ENCODE measurements around the gene ENDOD1.

The ENDOD1 gene

DNA sequence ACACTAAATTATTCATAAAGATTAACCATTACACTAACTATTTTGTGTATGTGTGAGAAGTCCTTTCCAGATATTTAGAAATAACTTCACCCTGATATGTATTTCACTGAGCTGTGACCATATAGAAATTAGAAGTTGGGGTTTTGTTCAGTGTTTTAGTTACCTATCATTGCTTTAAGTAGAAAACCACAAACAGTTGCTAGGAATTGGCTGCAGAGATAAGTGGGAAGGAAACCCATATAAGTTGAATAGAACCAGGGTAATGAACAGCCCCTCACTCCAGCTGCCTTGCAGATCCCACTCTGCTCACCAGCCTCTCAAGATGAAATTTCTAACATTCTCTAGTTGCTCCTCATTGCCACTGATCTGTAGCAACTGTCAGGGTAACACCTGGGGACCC lies 12.7 kb upstream of the ENDOD1 start:
- no peak for DNase-seq (ENCODE audit: low read depth in 2 of 2)

- no peak for DNase-seq (ENCODE audit: low read depth in 2 of 2)
Measured at GRCh38 chr11:95078526-95078925, 11.1 kb upstream of the ENDOD1 start.

- no peak for DNase-seq (ENCODE audit: low read depth in 2 of 2)
Measured at GRCh38 chr11:95081010-95081409, 8.6 kb upstream of the ENDOD1 start.

GRCh38 chr11:95081412-95081811 lies 8.2 kb upstream of the ENDOD1 start:
- no peak for DNase-seq (ENCODE audit: low read depth in 2 of 2)

- DNase-seq (ENCODE audit: low read depth in 2 of 2): no peak
Measured at GRCh38 chr11:95082576-95083001, 7.1 kb upstream of the ENDOD1 start.

DNA sequence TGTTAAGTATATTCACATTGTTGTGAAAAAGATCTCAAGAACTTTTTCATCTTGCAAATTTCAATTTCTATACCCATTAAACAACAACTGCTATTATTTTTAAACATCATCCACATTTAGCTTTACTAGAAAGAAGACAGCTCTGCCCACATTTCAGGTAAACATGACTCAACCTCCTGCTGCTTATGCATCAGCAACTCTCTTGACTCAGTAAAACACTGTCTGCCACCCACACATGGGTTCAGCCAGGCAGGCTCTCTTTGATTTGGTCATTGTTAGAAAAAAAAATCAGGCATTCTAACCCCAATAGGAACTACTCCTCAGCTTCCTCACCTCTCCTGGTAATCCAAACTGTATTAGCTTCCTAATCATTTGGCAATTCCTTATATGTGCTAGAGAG lies 5.1 kb upstream of the ENDOD1 start:
- DNase-seq (ENCODE audit: low read depth in 2 of 2): no peak

DNA sequence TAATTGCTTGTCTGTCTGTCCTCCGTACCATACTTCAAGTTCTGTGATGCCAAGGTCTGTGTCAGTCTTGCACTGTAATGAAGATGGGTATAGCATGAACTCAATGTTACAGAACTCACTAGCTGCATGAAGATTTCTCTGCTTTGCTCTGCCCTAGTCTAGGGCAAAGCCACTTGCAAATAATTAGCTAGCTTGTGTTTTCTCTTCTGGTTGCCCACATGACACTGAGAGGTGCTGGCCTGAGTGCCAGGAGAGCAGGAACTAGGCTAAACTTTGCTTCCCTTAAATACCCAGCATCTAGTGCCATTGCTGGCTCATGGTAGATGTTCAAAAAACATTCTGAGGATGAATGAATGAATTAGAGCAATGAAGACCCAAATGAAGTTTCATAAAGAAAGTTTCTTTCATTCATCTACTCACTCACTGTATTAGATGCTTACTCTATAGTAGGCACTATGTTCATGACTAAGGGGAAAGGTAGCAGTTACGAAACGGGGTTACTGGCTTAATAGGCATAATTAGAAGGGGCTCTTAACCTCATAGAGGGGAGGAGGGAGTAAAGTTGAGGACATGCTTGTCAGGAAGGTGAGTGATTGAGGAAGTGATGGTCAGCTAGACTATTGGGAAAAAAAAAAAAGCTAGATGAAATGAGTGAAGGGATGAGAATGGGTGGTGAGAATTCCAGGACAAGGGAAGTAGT lies 4.4 kb upstream of the ENDOD1 start:
- DNase-seq (ENCODE audit: low read depth in 2 of 2): no peak

DNA sequence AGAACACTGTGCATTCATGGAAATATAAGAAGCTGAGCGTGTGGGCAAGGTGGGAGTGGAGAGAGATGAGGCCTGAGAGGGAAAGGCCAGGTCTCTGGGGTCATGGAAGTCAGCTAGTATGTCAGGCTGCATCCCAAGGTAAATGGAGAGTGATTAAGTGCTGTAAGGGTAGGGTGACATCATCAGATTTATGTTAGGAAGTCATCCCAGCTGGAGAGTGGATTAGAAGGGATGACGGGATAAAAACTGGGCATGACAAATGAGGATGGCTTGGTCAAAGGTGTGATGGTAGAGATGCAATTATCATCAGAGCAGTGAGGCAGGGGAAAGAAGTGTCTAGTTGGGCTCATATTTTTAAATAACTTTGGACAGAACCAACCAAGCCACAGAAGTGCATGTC lies 3.5 kb upstream of the ENDOD1 start:
- no peak for DNase-seq (ENCODE audit: low read depth in 2 of 2)

DNA sequence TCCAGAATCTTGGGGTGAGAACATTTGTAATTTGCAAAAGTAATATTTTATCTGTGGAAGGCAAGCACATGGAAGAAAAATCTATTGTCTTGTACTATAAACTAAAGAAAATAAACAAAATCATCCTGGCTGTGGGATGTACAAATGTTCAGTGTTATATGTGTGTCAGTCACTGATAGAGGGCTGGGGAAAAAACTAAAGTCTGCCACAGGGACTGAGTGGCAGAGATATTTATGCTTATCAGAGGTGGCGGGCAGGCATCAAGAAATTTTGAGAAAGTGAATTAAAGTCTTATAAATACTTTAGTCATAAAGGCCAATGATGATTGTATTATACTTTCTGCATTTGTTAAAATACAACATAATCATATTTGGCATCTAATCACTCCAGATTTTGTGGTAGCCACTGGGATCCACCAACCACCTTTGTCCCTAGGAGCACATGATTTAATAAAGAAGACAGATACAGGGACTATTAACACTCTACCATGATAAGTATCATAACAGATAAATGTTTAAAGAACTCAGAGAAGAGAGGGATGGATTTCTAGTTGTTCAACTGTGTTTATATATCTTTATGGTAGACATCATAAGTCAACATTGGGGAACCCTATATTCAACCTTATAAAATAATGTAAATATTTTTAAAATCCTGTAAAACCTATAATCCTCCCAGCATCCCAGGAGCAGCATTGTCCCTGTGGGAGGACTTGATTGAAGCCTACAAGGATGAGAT lies 2.6 kb upstream of the ENDOD1 start:
- no peak for DNase-seq (ENCODE audit: low read depth in 2 of 2)

- DNase-seq (ENCODE audit: low read depth in 2 of 2): no peak
Measured at GRCh38 chr11:95088946-95089619, 563 bp upstream of the ENDOD1 start.

- no peak for DNase-seq (ENCODE audit: low read depth in 2 of 2)
Measured at GRCh38 chr11:95091663-95092180, 2.1 kb downstream of the ENDOD1 start.

DNA sequence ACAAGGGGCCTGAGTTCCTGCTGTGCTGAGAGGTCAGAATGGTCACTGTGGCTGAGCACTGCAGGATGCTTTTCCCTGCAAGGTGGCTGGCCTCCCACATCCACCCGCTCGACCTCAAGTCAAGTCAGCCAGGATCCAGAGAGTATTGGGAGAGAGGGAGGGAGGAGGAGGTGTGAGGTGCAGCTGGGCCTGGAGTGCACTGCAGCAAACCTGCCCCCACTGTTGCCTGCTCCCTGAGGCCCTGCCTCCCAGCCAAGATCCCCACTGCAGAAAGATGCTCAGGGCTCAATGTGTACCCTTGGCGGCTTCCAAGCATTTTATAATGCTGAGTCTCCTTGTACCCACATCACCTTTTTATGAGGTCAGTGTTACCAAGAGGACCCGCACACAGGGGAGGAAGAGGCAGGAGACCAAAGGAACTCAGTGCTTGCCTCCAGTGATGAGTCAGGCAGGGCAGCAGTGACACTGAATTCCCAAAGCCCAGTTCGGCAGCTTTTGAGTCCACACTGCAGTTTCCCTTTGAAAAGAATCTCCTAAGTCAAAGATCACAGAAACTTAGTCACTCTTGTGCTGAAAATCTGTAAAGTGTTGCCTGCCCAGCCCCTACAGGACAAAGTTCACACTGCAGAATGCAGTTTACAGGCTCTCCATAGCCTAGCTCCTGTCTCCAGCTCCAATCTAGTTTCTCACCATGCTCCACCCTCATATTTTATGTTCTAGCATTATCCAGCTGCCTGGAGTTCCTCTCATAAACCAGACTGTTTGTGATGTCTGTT lies 3.1 kb downstream of the ENDOD1 start:
- DNase-seq (ENCODE audit: low read depth in 2 of 2): no peak

DNA sequence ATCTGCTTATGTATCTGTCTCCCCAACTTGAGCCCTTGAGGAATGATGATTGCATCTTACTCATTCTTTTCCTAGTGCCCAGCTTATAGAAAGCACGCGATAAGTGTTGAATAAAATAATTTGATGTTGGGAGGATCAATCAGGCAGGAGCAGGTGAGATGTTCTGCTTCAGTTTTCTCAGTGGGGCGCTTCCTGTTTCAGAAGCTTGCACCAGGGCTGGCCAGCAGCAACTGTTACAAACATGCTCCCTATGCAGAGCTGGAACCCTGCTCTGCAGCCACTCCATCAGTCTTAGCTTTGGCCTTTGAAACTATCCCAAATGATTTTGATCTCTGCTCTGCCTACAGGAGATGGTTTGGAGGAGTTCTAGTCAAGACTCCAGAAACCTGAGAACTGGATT lies 3.9 kb downstream of the ENDOD1 start:
- DNase-seq (ENCODE audit: low read depth in 2 of 2): no peak

- no peak for DNase-seq (ENCODE audit: low read depth in 2 of 2)
Measured at GRCh38 chr11:95095858-95096587, 6.4 kb downstream of the ENDOD1 start.

- no peak for DNase-seq (ENCODE audit: low read depth in 2 of 2)
Measured at GRCh38 chr11:95097209-95097608, 7.6 kb downstream of the ENDOD1 start.

- DNase-seq (ENCODE audit: low read depth in 2 of 2): no peak
Measured at GRCh38 chr11:95098826-95099225, 9.2 kb downstream of the ENDOD1 start.

DNA sequence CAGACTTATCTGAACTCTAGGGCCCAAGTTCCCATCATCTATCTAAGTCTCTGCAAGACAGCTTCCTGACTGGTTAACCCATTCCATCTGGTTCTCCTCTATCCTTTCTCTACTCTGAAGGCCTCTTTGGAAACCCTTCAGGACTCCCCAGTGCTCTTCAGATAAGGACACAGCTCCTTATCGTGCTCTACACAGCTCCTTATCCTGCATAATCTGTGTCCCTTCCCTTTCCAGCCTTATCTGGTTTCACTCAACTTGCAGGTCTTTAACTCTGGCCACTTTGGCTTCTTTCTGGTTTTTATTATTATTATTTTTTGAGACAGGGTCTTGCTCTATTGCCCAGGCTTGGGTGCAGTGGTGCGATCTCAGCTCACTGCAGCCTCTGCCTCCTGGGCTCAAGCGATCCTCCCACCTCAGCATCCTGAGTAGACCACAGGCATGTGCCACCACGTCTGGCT lies 10.6 kb downstream of the ENDOD1 start:
- no peak for DNase-seq (ENCODE audit: low read depth in 2 of 2)

DNA sequence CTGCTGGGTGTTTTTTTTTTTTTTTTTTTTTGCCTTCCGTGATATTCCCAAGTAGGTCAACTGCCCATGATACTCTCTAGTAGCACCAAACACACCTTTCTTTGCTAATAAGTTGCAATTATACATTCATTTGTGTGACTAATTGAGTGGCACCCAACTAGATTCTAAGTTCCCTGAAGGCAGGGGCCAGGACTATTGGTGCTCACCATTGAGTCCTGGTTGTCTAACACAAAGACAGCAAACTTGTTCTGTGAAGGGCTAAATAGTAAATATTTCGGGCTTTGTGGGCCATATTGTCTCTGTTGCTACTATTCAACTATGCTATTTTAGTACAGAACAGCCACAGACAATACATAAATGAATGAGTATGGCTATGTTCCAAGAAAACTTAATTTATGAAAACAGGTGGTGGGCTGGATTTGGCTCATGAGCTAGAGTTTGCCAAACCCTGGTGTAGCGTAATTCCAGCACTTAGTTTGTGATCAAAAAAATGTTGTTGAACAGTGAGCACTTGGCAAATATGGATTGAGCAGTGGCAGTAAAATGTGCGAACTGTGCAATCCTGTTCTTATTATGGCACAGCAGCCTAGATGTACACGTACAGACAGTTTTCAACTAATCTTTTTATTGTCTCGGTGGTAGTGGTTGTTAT lies 11.3 kb downstream of the ENDOD1 start:
- no peak for DNase-seq (ENCODE audit: low read depth in 2 of 2)

DNA sequence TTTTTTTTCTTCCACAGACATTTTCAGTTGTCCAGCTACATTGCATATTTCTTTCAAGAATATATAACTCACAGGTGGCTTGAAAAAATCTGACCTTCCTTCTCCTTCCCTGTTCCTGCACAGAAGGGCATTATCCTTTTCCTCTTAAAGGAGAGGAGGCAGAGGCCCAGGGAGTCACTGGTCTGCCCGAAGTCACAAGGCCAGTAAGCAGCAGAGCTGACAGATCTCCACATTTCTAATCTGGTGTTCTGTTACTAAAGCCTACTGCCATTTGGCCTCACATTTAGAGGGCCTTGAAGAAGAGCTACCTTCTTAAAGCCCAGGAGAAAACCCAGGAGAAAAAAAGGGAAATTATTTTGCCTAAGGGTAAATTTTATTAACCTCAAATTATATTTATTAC lies 12.3 kb downstream of the ENDOD1 start:
- DNase-seq (ENCODE audit: low read depth in 2 of 2): no peak

DNA sequence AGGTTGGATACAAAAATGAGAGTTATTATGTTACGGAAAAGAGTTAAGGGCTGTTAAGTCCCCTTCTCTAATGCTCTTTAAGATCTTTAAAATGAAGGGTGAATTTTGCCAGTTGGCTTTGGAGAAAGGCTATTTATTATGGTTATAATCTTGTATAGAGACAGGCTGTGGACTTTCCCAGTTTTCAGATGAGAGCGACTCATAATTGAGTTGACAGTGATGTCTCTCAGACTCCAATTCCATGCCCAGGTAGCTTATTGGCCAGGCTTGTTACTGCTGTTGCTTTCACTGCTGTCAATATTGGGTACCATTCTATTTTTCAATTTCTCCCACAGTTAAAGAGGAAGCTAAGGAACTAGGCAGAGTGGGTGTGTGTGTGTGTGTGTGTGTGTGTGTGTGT lies 13.1 kb downstream of the ENDOD1 start:
- no peak for DNase-seq (ENCODE audit: low read depth in 2 of 2)

DNA sequence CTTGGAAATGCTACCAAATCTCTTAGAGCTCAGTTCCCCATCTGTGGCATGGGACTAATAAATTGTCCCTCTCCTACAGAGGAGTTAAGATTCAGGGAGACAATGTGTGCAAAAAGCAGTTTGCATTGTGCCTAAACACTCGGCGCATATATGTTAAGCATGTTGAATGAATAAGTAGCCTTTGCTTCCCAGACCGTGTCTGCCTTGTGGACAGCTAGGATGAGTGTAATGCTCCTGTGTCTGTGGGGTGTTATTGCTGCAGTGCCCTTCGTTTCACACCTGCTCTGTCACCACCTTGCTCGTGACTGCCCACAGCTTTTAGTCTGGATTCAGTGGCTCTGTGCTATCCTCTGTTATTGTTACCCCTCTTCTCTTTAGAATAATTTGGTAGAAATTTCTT lies 14.1 kb downstream of the ENDOD1 start:
- DNase-seq (ENCODE audit: low read depth in 2 of 2): no peak
